Stimulated activated naive CD8-positive, alpha-beta T cell treated with anti-CD3 and anti-CD28 coated beads, Interleukin-15, amount 100 ng/mL, for 72 hours (primary cell): ENCODE data around the gene RBM46.
"Not testable (repeated sequence)": the region's sequence is repeated elsewhere in the genome, so short reads cannot be mapped to it uniquely, and the experiment has no call there.

Source experiments
- ATAC-seq: fragments of 150-1000 bp; cut with Tn5 transposase; 2 replicates; pipeline ENCODE4 v1.10.0; 2021; ENCODE audit warnings: mild to moderate bottlenecking, moderate library complexity
- DNase-seq, 2 donors: peaks; one replicate each; pipeline ENCODE4 v3.0.0; 2021 to 2022
- H3K27ac Mint-ChIP-seq, 2 donors: one replicate each; pipeline ENCODE4 v1.8.0; 2022; ENCODE audit warnings: mild to moderate bottlenecking in 2 of 2, mixed read lengths in 2 of 2, moderate library complexity in 2 of 2
- H3K27me3 Mint-ChIP-seq: one replicate; pipeline ENCODE4 v1.8.0; 2022; ENCODE audit warnings: mixed read lengths
- H3K4me1 Mint-ChIP-seq: one replicate; pipeline ENCODE4 v1.8.0; 2022; ENCODE audit warnings: mild to moderate bottlenecking, mixed read lengths
- H3K4me3 Mint-ChIP-seq, 2 donors: one replicate each; pipeline ENCODE4 v1.8.0; 2022; ENCODE audit warnings: mild to moderate bottlenecking in 2 of 2, mixed read lengths in 2 of 2, moderate library complexity in 1 of 2
- H3K9me3 Mint-ChIP-seq, 2 donors: one replicate each; pipeline ENCODE4 v1.8.0; 2022; ENCODE audit warnings: mixed read lengths in 2 of 2

Gene RBM46

DNA sequence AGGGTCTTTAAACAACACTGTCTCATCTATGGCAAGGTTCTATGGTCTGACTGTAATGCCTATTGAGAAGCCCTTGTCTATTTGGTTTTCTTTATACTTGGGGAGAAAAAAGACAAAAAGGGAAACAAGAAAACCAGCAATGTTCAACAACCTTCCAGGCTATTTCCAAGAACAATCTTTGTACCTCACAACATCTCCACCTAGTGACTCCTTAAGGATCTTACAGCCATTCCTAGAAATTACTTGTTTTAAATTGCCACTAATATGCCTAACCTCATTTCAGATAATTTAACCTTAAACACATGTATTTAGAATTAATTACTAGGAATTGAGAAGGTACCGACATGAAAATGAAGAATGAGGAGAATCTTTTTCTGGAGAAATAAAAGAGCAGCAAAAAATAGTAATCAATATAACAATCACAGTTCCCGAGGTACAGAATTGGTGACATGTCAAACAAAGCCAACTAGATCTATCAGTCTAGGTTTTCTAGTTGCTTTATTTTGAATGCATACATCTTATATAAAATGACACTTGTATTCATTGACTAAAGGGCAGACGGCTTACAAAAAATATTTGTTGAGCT is 1.6 kb upstream of the RBM46 start:
- H3K27me3 Mint-ChIP-seq, result peaks cover 26% of the 10 kb centered on the region
- DNase-seq (no peak), ATAC-seq (no peak)
- H3K27ac Mint-ChIP-seq, result no peak overlapping the region
- H3K9me3 Mint-ChIP-seq, result peaks cover 6 to 11% of the 10 kb centered on the region in 2 donors
- H3K4me3 Mint-ChIP-seq, result no peak overlapping the region
- no peaks in the 10 kb centered on the region for H3K4me1 Mint-ChIP-seq

- no peak overlapping the region for H3K4me3 Mint-ChIP-seq
- H3K27me3 Mint-ChIP-seq, result peaks cover 18% of the 10 kb centered on the region
- H3K9me3 Mint-ChIP-seq, result no peaks in the 10 kb centered on the region
- H3K4me1 Mint-ChIP-seq, result no peaks in the 10 kb centered on the region
- ATAC-seq, result no peak
- DNase-seq, result no peak
- no peak overlapping the region for H3K27ac Mint-ChIP-seq
These were observed 866 bp downstream of the RBM46 start for GRCh38 chr4:154781983-154782293.

- H3K9me3 Mint-ChIP-seq, result no peaks in the 10 kb centered on the region
- ATAC-seq (no peak), DNase-seq (no peak)
- H3K27me3 Mint-ChIP-seq, result no peaks in the 10 kb centered on the region
- no peak overlapping the region for H3K27ac Mint-ChIP-seq
- no peaks in the 10 kb centered on the region for H3K4me1 Mint-ChIP-seq
- H3K4me3 Mint-ChIP-seq, result no peak overlapping the region
These were observed 26.1 kb downstream of the RBM46 start for GRCh38 chr4:154807042-154807630.

DNA sequence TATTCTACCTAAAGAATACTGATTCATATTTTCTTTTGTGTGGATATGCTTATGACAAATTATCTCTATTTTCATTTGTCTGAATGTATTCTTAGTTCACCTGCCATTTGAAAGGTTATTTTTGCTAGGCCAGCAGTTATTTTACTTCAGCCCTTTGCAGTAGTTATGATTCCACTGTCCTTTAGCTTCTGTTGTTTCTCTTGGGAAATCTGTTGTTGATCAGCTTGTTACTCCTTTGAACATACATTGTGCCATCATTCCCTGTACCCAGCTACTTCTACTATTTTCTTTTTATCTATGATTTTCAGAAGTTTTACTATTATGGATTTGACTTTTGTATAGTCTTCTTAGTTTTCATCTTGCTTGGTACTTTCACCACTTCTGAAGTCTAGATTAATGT is 37.2 kb downstream of the RBM46 start:
- Mint-ChIP-seq H3K4me3 (no peak overlapping the region), H3K9me3 (no peaks in the 10 kb centered on the region), H3K27ac (no peak overlapping the region), H3K4me1 (no peaks in the 10 kb centered on the region), H3K27me3 (no peaks in the 10 kb centered on the region)
- no peak for DNase-seq
- no peak for ATAC-seq

GRCh38 chr4:154822775-154823174 is 41.7 kb downstream of the RBM46 start:
- H3K27ac Mint-ChIP-seq, result no peak overlapping the region
- no peaks in the 10 kb centered on the region for H3K9me3 Mint-ChIP-seq
- ATAC-seq (no peak), DNase-seq (no peak)
- no peak overlapping the region for H3K4me3 Mint-ChIP-seq
- no peaks in the 10 kb centered on the region for H3K4me1 Mint-ChIP-seq
- H3K27me3 Mint-ChIP-seq, result no peaks in the 10 kb centered on the region

DNA sequence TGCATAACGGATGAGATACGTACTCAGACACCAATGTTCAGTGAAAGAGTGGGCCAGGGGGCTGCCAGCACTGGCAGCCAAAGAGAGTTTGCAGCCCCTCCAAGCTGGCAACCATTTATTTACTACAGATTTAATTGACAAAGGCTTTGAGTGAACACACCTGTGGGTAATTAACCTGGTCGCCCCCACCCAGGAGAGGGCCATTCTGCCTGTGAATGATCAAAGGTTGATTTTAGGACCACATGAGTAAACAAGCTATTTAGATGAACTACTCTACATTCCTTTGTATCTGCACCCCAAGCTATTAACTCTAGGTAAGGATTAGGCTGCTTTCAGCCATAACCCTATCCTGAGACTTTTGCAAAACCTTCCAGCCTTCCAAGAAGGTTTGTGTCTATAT is 55.0 kb downstream of the RBM46 start:
- Mint-ChIP-seq H3K4me1 (no peaks in the 10 kb centered on the region), H3K9me3 (peaks cover 5 to 9% of the 10 kb centered on the region in 2 donors), H3K27ac (no peak overlapping the region), H3K4me3 (no peak overlapping the region), H3K27me3 (no peaks in the 10 kb centered on the region)
- no peak for ATAC-seq
- DNase-seq, result no peak

- H3K4me3 Mint-ChIP-seq, result no peak overlapping the region
- DNase-seq (no peak), ATAC-seq (no peak)
- no peak overlapping the region for H3K27ac Mint-ChIP-seq
- no peaks in the 10 kb centered on the region for H3K4me1 Mint-ChIP-seq
- H3K27me3 Mint-ChIP-seq, result no peaks in the 10 kb centered on the region
- H3K9me3 Mint-ChIP-seq, result peaks cover 5 to 9% of the 10 kb centered on the region in 2 donors
These were observed 55.4 kb downstream of the RBM46 start for GRCh38 chr4:154836513-154836912.

- Mint-ChIP-seq H3K4me3 (no peak overlapping the region), H3K4me1 (no peaks in the 10 kb centered on the region), H3K27ac (no peak overlapping the region), H3K27me3 (no peaks in the 10 kb centered on the region), H3K9me3 (peaks cover 0 to 9% of the 10 kb centered on the region in 2 donors)
- DNase-seq (no peak), ATAC-seq (no peak)
These were observed 57.1 kb downstream of the RBM46 start for GRCh38 chr4:154838155-154838554.

- H3K4me3 Mint-ChIP-seq, result no peak overlapping the region
- H3K4me1 Mint-ChIP-seq, result no peaks in the 10 kb centered on the region
- H3K27me3 Mint-ChIP-seq, result no peaks in the 10 kb centered on the region
- H3K27ac Mint-ChIP-seq, result no peak overlapping the region
- ATAC-seq (no peak), DNase-seq (no peak)
- peaks cover 0 to 9% of the 10 kb centered on the region in 2 donors for H3K9me3 Mint-ChIP-seq
These were observed 57.6 kb downstream of the RBM46 start for GRCh38 chr4:154838694-154839093.

DNA sequence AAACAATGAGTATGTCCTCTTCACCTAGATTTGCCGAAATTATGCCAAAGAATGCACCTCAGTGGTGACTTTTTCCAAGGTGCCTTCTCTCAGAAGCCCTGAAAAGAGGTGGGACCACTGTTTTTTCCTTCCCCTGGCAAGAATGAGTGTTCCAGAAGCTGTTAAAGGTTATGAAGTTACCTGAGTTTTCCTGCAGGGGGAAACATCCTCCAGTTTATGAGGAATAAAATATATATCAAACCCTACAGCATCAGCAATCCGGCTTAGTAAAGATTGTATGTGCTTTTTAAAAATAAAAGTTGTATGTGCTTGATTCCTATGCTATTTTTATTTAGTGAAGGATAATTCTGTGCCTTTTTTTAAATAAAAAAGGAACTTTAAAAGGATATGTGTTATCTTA is 73.3 kb downstream of the RBM46 start:
- ATAC-seq (no peak), DNase-seq (no peak)
- peaks cover 5% of the 10 kb centered on the region for H3K27me3 Mint-ChIP-seq
- no peaks in the 10 kb centered on the region for H3K9me3 Mint-ChIP-seq
- no peak overlapping the region for H3K4me3 Mint-ChIP-seq
- no peak overlapping the region for H3K27ac Mint-ChIP-seq
- no peaks in the 10 kb centered on the region for H3K4me1 Mint-ChIP-seq

DNA sequence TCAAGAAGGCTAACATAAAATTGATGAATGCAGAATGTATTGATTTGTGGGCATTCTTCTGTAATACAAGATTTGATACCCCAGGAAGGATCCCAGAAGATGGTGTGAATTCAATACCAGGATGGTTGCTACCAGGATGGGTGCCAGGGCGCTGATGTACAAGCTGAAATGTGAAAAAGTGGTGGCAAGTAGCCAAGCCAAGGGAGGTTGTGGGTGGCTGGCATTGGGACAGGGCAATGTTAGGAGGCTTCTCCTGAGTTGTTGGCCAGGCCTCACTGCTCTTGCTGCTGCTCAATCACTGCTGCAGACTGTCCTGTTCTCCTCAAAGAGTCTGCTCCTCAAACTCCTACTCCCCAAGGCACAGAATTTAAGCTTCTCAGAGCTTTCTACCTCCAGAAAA is 77.1 kb downstream of the RBM46 start:
- H3K27ac Mint-ChIP-seq, result no peak overlapping the region
- H3K4me3 Mint-ChIP-seq, result no peak overlapping the region
- ATAC-seq (no peak), DNase-seq (no peak)
- no peaks in the 10 kb centered on the region for H3K27me3 Mint-ChIP-seq
- peaks cover 0 to 2% of the 10 kb centered on the region in 2 donors for H3K9me3 Mint-ChIP-seq
- H3K4me1 Mint-ChIP-seq, result no peaks in the 10 kb centered on the region

DNA sequence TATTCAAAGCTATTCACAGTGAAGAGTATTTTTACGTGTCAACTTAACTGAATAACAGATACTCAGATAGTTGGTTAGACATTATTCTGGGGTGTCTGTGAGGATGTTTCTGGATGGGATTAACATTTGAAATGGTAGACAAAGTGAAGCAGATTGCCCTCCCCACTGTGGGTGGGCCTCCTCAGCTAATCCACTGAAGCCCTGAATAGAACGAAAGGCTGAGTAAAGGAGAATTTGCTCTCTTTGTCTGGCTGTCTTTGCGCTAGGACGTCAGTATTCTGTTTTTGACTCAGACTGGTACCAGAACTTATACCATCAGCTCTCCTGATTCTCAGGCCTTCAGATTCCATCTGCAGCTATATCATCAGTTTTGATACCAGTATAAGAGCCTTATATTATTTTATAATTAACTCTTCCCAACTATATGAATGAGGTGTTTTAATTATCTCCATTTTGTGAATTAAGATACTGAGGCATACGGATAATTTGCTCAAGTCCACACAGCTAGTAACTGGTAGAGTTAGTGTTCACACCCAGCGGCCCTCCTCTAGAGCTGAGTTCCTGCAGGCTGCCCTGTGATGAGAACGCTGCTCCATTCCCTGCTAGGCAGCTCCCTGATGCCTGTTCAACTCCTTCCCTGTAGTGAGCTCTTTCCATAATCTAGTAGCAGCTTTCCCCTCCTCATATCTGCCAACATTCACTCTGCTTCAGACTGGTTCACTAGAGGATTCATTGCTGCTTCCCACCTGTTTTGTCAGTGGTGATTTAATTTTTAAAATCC is 87.5 kb downstream of the RBM46 start:
- H3K4me1 Mint-ChIP-seq, result no peaks in the 10 kb centered on the region
- peaks cover 11 to 13% of the 10 kb centered on the region in 2 donors for H3K9me3 Mint-ChIP-seq
- no peak overlapping the region for H3K27ac Mint-ChIP-seq
- no peak overlapping the region for H3K4me3 Mint-ChIP-seq
- DNase-seq (no peak), ATAC-seq (no peak)
- H3K27me3 Mint-ChIP-seq, result no peaks in the 10 kb centered on the region

GRCh38 chr4:154869301-154869700 is 88.2 kb downstream of the RBM46 start:
- H3K4me1 Mint-ChIP-seq, result no peaks in the 10 kb centered on the region
- DNase-seq, result no peak
- no peaks in the 10 kb centered on the region for H3K27me3 Mint-ChIP-seq
- H3K27ac Mint-ChIP-seq, result no peak overlapping the region
- no peak for ATAC-seq
- H3K9me3 Mint-ChIP-seq, result peaks cover 11 to 14% of the 10 kb centered on the region in 2 donors
- no peak overlapping the region for H3K4me3 Mint-ChIP-seq

- H3K4me3 Mint-ChIP-seq, result no peak overlapping the region
- H3K27me3 Mint-ChIP-seq, result no peaks in the 10 kb centered on the region
- no peaks in the 10 kb centered on the region for H3K4me1 Mint-ChIP-seq
- DNase-seq (no peak), ATAC-seq (no peak)
- H3K9me3 Mint-ChIP-seq, result peaks cover 11 to 16% of the 10 kb centered on the region in 2 donors
- H3K27ac Mint-ChIP-seq, result no peak overlapping the region
These were observed 91.1 kb downstream of the RBM46 start for GRCh38 chr4:154872198-154872597.

DNA sequence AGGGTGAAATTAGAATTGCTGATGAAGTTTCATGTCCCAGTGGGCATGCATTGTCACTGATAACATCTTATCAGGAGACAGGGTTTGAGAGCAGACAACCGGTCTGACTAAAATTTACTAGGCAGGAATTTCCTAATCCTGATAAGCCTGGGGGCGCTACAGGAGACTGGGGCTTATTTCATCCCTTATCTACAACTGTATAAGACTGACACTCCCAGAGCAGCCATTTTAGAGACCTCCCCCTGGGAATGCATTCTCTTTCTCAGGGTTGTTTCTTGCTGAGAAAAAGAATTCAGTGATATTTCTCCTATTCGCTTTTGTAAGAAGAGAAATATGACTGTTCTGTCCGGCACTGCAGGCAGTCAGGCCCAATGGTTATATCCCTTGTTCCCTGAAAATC is 93.0 kb downstream of the RBM46 start:
- H3K4me3 Mint-ChIP-seq, DNase-seq, H3K4me1 Mint-ChIP-seq, ATAC-seq, H3K27me3 Mint-ChIP-seq, H3K27ac Mint-ChIP-seq: not testable (repeated sequence)
- peaks cover 16% of the 10 kb centered on the region in 2 donors for H3K9me3 Mint-ChIP-seq

- no peak overlapping the region for H3K4me3 Mint-ChIP-seq
- no peaks in the 10 kb centered on the region for H3K27me3 Mint-ChIP-seq
- ATAC-seq, result no peak
- H3K27ac Mint-ChIP-seq, result no peak overlapping the region
- H3K9me3 Mint-ChIP-seq, result peaks cover 16% of the 10 kb centered on the region in 2 donors
- DNase-seq, result no peak
- no peaks in the 10 kb centered on the region for H3K4me1 Mint-ChIP-seq
These were observed 96.2 kb downstream of the RBM46 start for GRCh38 chr4:154877110-154877760.
